CD14-positive monocyte (primary cell): ENCODE data around the gene RABGAP1. TPM values are rescaled to one million over a fixed set of nuclear protein-coding genes. Genes with fewer than 3 reads are reported as not detected.

Source experiments
- DNase-seq, 3 donors: peaks; one replicate each; pipeline ENCODE4 v3.0.0-alpha.2; 2011 to 2022
- H2AFZ ChIP-seq: 2 replicates; pipeline ENCODE4 v1.6.0; 2012; ENCODE audit warnings: mild to moderate bottlenecking, low read depth, low read length, inconsistent platforms; ENCODE audit not compliant: insufficient read depth, poor library complexity, severe bottlenecking
- H3K27ac ChIP-seq, 2 donors: 1 replicate in 1 of 2; 2 replicates in 1 of 2; pipeline ENCODE4 v1.5.1; 2012 to 2013; ENCODE audit warnings: low read length in 2 of 2, control low read depth in 1 of 2, inconsistent platforms in 1 of 2, low read depth in 1 of 2, mild to moderate bottlenecking in 1 of 2
- H3K27me3 ChIP-seq, 2 donors: one replicate each; pipeline versions ENCODE4 v1.6.0 to v1.6.1; 2011 to 2013; ENCODE audit warnings: low read length in 2 of 2; ENCODE audit not compliant: control insufficient read depth in 2 of 2, insufficient read depth in 2 of 2
- H3K36me3 ChIP-seq, 2 donors: replicated peaks in 1 of 2; 1 replicate in 1 of 2; 2 replicates in 1 of 2; pipeline versions ENCODE4 v1.5.1 to v1.6.1; 2012 to 2013; ENCODE audit warnings: low read length in 2 of 2, control low read depth in 1 of 2, inconsistent platforms in 1 of 2, mild to moderate bottlenecking in 1 of 2; ENCODE audit not compliant: insufficient read depth in 2 of 2, control insufficient read depth in 1 of 2
- H3K4me1 ChIP-seq, 2 donors: 1 replicate in 1 of 2; 2 replicates in 1 of 2; pipeline versions ENCODE4 v1.5.1 to v1.6.1; 2012 to 2013; ENCODE audit warnings: low read length in 2 of 2, control low read depth in 1 of 2, inconsistent platforms in 1 of 2, mild to moderate bottlenecking in 1 of 2, moderate library complexity in 1 of 2; ENCODE audit not compliant: insufficient read depth in 2 of 2, control insufficient read depth in 1 of 2
- H3K4me2 ChIP-seq: replicated peaks from 2 replicates; pipeline ENCODE3; 2012; ENCODE audit warnings: low read length, moderate library complexity, mild to moderate bottlenecking; ENCODE audit not compliant: poor library complexity, severe bottlenecking; ENCODE audit errors: extremely low read depth
- H3K4me3 ChIP-seq, 3 experiments: fragments of 200-600 bp in 1 of 3; sonication (generic) in 1 of 3; replicated peaks in 1 of 3; 1 replicate in 2 of 3; 2 replicates in 1 of 3; pipeline ENCODE4 v1.5.1; 2011 to 2013; ENCODE audit warnings: low read length in 3 of 3, mild to moderate bottlenecking in 3 of 3, control low read depth in 2 of 3, low read depth in 2 of 3, inconsistent platforms in 1 of 3, moderate library complexity in 1 of 3
- H3K79me2 ChIP-seq: 2 replicates; pipeline ENCODE4 v1.6.0; 2012; ENCODE audit warnings: mild to moderate bottlenecking, control low read depth, inconsistent platforms, low read length, moderate library complexity; ENCODE audit not compliant: insufficient read depth
- H3K9ac ChIP-seq: 2 replicates; pipeline ENCODE4 v1.6.0; 2017; ENCODE audit warnings: low read length, mild to moderate bottlenecking; ENCODE audit not compliant: insufficient read depth, poor library complexity, severe bottlenecking
- H3K9me3 ChIP-seq, 2 donors: replicated peaks in 1 of 2; 1 replicate in 1 of 2; 2 replicates in 1 of 2; pipeline versions ENCODE4 v1.5.1 to v1.6.1; 2012 to 2013; ENCODE audit warnings: low read length in 2 of 2, control low read depth in 1 of 2; ENCODE audit not compliant: control insufficient read depth in 1 of 2, insufficient read depth in 1 of 2
- H4K20me1 ChIP-seq: 2 replicates; pipeline ENCODE4 v1.6.0; 2012; ENCODE audit warnings: mild to moderate bottlenecking, low read length, control low read depth, moderate library complexity; ENCODE audit not compliant: insufficient read depth
- H3K27ac Mint-ChIP-seq, 7 donors: one replicate each; pipeline ENCODE4 v1.8.0; 2020; ENCODE audit warnings: mild to moderate bottlenecking in 7 of 7, mixed read lengths in 7 of 7, moderate library complexity in 6 of 7, inconsistent platforms in 2 of 7
- H3K27me3 Mint-ChIP-seq, 3 donors: one replicate each; pipeline ENCODE4 v1.8.0; 2021 to 2022; ENCODE audit warnings: low read depth in 3 of 3, mild to moderate bottlenecking in 3 of 3, mixed read lengths in 3 of 3, moderate library complexity in 3 of 3, inconsistent platforms in 1 of 3
- H3K36me3 Mint-ChIP-seq, 2 donors: one replicate each; pipeline ENCODE4 v1.8.0; 2020; ENCODE audit warnings: mixed read lengths in 2 of 2, inconsistent platforms in 1 of 2, mild to moderate bottlenecking in 1 of 2
- H3K4me1 Mint-ChIP-seq: one replicate; pipeline ENCODE4 v1.8.0; 2020; ENCODE audit warnings: mild to moderate bottlenecking, mixed read lengths
- H3K4me3 Mint-ChIP-seq, 2 donors: one replicate each; pipeline ENCODE4 v1.8.0; 2020; ENCODE audit warnings: mild to moderate bottlenecking in 2 of 2, mixed read lengths in 2 of 2, moderate library complexity in 1 of 2
- H3K9me3 Mint-ChIP-seq, 7 donors: one replicate each; pipeline ENCODE4 v1.8.0; 2020 to 2022; ENCODE audit warnings: mixed read lengths in 7 of 7, mild to moderate bottlenecking in 6 of 7, moderate library complexity in 6 of 7, inconsistent platforms in 2 of 7
- WGBS: methylation state at CpG from one replicate; pipeline ENCODE4 v1.1.5; 2013; ENCODE audit warnings: missing lambda C conversion rate; ENCODE audit not compliant: insufficient coverage; 5-methylcytosine and 5-hydroxymethylcytosine counted together
- intact Hi-C, 2 donors: fragments of 100-400 bp; cut with micrococcal nuclease; formaldehyde crosslinking; loops; one replicate each; pipeline versions ENCODE4 v1.15.0 to v1.15.1; 2023
- polyA plus RNA-seq, 3 donors: library from polyadenylated mRNA; depleted of rRNA in 1 of 3; unstranded in 2 of 3; stranded (reverse) in 1 of 3; fragments of 300-500 nt in 2 of 3; fragments of >200 nt in 1 of 3; fragmentation: Illumina TruSeq in 2 of 3; gene quantifications; 1 replicate in 2 of 3; 2 replicates in 1 of 3; pipeline ENCODE4 v1.2.3, GENCODE V29; 2012 to 2021
- TF ChIP-seq, protein P1 (sequence below): fragments of 200-600 bp; IDR thresholded peaks from one replicate; pipeline ENCODE4 v1.8.0; 2022; ENCODE audit warnings: antibody characterized with exemption, mild to moderate bottlenecking

Gene RABGAP1
- polyA plus RNA-seq, 3 donors: 14.7 to 24.1 (median 19.3) TPM

DNA sequence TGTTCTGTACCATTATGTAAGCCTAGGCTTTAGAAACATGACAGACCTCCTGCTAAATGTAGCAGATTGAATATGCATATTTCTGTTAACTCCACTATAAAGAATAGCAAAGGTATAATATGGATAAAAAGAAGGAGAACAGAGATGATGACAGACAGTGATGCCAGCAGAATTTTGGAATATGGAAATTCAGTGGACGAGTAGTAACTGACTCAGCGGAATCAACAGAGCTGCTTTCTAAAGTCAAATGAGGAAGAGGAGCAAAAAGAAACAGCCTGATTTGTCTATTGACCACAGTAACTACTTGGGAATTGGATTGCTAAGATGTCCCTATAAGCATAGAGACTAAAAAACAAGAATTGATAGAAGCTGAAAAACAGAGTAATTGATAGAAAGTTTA lies 100.7 kb downstream of the RABGAP1 start:
- Histone ChIP-seq H3K9me3 (peaks cover 0 to 5% of the 10 kb centered on the region in 2 donors), H3K79me2 (no peaks in the 10 kb centered on the region), H3K4me3 (no peak overlapping the region), H3K9ac (no peak overlapping the region), H3K4me1 (no peaks in the 10 kb centered on the region), H3K27me3 (no peaks in the 10 kb centered on the region), H2AFZ (no peak overlapping the region), H3K36me3 (peaks cover 3 to 68% of the 10 kb centered on the region in 2 donors), H3K27ac (no peak overlapping the region), H4K20me1 (peaks cover 11% of the 10 kb centered on the region), H3K4me2 (no peak overlapping the region)
- H3K27me3 Mint-ChIP-seq: no peaks in the 10 kb centered on the region
- no peak overlapping the region for H3K4me3 Mint-ChIP-seq
- no peak for DNase-seq
- 37% methylated on average over 2 of the region's 2 CpGs for WGBS
- intact Hi-C loops: no loop called here
- peaks cover 42 to 51% of the 10 kb centered on the region in 2 donors for H3K36me3 Mint-ChIP-seq
- H3K9me3 Mint-ChIP-seq: peaks cover 2 to 14% (median 7%) of the 10 kb centered on the region in 7 donors
- no peak overlapping the region for H3K27ac Mint-ChIP-seq
- H3K4me1 Mint-ChIP-seq: no peaks in the 10 kb centered on the region
- TF ChIP-seq, protein P1, sequence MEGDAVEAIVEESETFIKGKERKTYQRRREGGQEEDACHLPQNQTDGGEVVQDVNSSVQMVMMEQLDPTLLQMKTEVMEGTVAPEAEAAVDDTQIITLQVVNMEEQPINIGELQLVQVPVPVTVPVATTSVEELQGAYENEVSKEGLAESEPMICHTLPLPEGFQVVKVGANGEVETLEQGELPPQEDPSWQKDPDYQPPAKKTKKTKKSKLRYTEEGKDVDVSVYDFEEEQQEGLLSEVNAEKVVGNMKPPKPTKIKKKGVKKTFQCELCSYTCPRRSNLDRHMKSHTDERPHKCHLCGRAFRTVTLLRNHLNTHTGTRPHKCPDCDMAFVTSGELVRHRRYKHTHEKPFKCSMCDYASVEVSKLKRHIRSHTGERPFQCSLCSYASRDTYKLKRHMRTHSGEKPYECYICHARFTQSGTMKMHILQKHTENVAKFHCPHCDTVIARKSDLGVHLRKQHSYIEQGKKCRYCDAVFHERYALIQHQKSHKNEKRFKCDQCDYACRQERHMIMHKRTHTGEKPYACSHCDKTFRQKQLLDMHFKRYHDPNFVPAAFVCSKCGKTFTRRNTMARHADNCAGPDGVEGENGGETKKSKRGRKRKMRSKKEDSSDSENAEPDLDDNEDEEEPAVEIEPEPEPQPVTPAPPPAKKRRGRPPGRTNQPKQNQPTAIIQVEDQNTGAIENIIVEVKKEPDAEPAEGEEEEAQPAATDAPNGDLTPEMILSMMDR: no peak

DNA sequence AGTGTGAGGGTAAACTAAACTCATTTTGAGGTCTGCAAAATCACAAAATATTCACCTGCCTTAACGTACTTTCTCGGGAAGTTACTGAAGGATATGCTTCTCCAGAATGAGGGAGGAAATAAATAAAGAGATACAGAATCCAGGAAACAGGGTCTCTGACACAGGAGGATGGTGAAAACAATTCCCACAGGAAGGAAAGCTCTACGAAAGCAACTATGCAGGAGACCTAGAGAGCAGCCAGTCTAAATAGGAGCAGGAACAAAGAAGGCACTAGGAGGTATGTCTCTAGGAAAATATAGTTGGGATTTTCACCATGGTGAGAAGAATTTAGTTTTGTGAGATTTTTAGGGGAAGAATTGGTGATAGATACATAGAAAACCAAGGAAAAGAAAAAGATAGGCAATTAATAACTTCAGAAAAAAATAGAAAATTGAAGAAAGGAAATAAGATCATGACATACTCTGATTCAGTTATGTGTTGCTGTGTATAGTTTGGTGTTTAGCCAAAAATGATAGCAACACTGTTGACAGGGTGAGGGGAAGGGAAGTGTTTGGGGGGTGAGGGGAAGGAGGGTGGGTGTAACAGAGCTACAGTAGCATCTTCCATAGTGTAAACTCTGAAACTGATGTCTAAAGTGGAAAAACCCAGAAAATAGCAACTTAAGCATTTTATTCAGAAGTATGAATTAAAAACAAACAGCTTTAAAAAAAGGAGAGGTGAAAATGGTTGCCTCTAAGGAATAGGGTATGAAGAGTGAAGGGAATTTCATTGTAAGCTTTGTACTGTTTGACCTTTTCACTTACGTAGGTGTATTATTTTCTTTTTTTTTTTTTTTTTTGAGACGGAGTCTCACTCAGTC lies 102.5 kb downstream of the RABGAP1 start:
- Histone ChIP-seq H3K27me3 (no peaks in the 10 kb centered on the region), H3K4me1 (no peaks in the 10 kb centered on the region), H4K20me1 (peaks cover 8% of the 10 kb centered on the region), H3K9me3 (peaks cover 0 to 5% of the 10 kb centered on the region in 2 donors), H3K4me2 (no peak overlapping the region), H3K9ac (no peak overlapping the region), H3K4me3 (no peak overlapping the region), H2AFZ (no peak overlapping the region), H3K27ac (no peak overlapping the region), H3K36me3 (peaks cover 3 to 68% of the 10 kb centered on the region in 2 donors), H3K79me2 (no peaks in the 10 kb centered on the region)
- Mint-ChIP-seq H3K36me3 (peaks cover 34 to 44% of the 10 kb centered on the region in 2 donors), H3K4me1 (no peaks in the 10 kb centered on the region), H3K27me3 (no peaks in the 10 kb centered on the region), H3K9me3 (peaks cover 2 to 14% (median 7%) of the 10 kb centered on the region in 7 donors), H3K4me3 (no peak overlapping the region), H3K27ac (no peak overlapping the region)
- WGBS: 100% methylated on average over 1 of the region's 5 CpGs
- no peak for DNase-seq
- TF ChIP-seq, protein P1: no peak
- intact Hi-C loops: no loop called here
